PC-9 (cell line): Measurements from ENCODE around the gene XRCC5. TPM values are rescaled to one million over a fixed set of nuclear protein-coding genes. Genes with fewer than 3 reads are reported as not detected.

ENCODE experiments used
- BruUV-seq: library from RNA; stranded (reverse); fragments of 400-500 nt; replicated peaks from 2 replicates; lab custom pipeline; 2021; lab: Mats Ljungman, UMichigan
- CTCF ChIA-PET: fragments of 300-600 bp; sonication (Branson Sonifier 250); formaldehyde crosslinking; loops from one replicate; lab custom pipeline; 2022; ENCODE audit warnings: antibody characterized with exemption; lab: Charles Lee
- POLR2A ChIA-PET: fragments of 300-600 bp; sonication (Branson Sonifier 250); formaldehyde crosslinking; loops from one replicate; lab custom pipeline; 2022; ENCODE audit warnings: antibody characterized with exemption; ENCODE audit not compliant: unreplicated experiment; lab: Charles Lee
- DNase-seq, 2 experiments: peaks; one replicate each; pipeline versions ENCODE4 v3.0.0 to v3.0.0-alpha.2; 2015 to 2022; ENCODE audit warnings: mixed read lengths in 1 of 2
- H2AFZ ChIP-seq: fragments of 200-600 bp; sonication (generic); 2 replicates; pipeline ENCODE4 v1.8.1; 2017; ENCODE audit warnings: antibody characterized with exemption
- H3F3A ChIP-seq: fragments of 200-600 bp; sonication (generic); 2 replicates; pipeline ENCODE4 v1.8.1; 2017; ENCODE audit warnings: antibody characterized with exemption, mild to moderate bottlenecking, low read depth; ENCODE audit not compliant: insufficient read depth
- H3K27ac ChIP-seq: fragments of 200-600 bp; sonication (generic); 2 replicates; pipeline ENCODE4 v1.6.1; 2016; ENCODE audit warnings: mixed run types
- H3K27me3 ChIP-seq: fragments of 200-600 bp; sonication (generic); 2 replicates; pipeline ENCODE4 v1.6.1; 2016; ENCODE audit warnings: low read depth, mixed run types; ENCODE audit not compliant: insufficient read depth
- H3K36me3 ChIP-seq: fragments of 200-600 bp; sonication (generic); 2 replicates; pipeline ENCODE4 v1.6.1; 2016; ENCODE audit warnings: low read depth, mixed run types
- H3K4me1 ChIP-seq: fragments of 200-600 bp; sonication (generic); replicated peaks from 2 replicates; pipeline ENCODE4 v1.6.1; 2016; ENCODE audit warnings: mixed run types; ENCODE audit not compliant: insufficient read depth
- H3K4me2 ChIP-seq: fragments of 200-600 bp; sonication (generic); 2 replicates; pipeline ENCODE4 v1.6.1; 2017; ENCODE audit warnings: mixed run types
- H3K4me3 ChIP-seq: fragments of 200-600 bp; sonication (generic); 2 replicates; pipeline ENCODE4 v1.6.1; 2016; ENCODE audit warnings: mixed run types
- H3K79me2 ChIP-seq: fragments of 200-600 bp; sonication (generic); 2 replicates; pipeline ENCODE4 v1.6.1; 2017; ENCODE audit warnings: low read depth, mixed run types
- H3K9me2 ChIP-seq: fragments of 200-600 bp; sonication (generic); 2 replicates; pipeline ENCODE4 v1.8.1; 2017; ENCODE audit warnings: mild to moderate bottlenecking; ENCODE audit not compliant: insufficient read depth
- H3K9me3 ChIP-seq: fragments of 200-600 bp; sonication (generic); 2 replicates; pipeline ENCODE4 v1.8.1; 2016; ENCODE audit warnings: low read depth; ENCODE audit not compliant: insufficient read depth
- H4K20me1 ChIP-seq: fragments of 200-600 bp; sonication (generic); 2 replicates; pipeline ENCODE4 v1.8.1; 2017; ENCODE audit not compliant: insufficient read depth
- EZH2 ChIP-seq: fragments of 200-600 bp; sonication (generic); IDR thresholded peaks from 2 replicates; pipeline ENCODE4 v1.8.0; 2017; ENCODE audit warnings: antibody characterized with exemption, low read depth
- intact Hi-C: fragments of 100-400 bp; cut with micrococcal nuclease; formaldehyde crosslinking; loops from one replicate; pipeline ENCODE4 v1.10.0; 2022; ENCODE audit not compliant: unreplicated experiment
- total RNA-seq: library from RNA; stranded (reverse); gene quantifications from 2 replicates; pipeline ENCODE4 v1.2.3, GENCODE V29; 2021
- TF ChIP-seq, protein P1 (sequence below): fragments of 200-600 bp; sonication (generic); conservative IDR thresholded peaks from 2 replicates; pipeline ENCODE4 v1.6.1; 2017; ENCODE audit warnings: mixed run types, antibody characterized with exemption, mild to moderate bottlenecking, moderate library complexity

The XRCC5 gene
- total RNA-seq, 1 experiment from 2014 or later, result 275 TPM

DNA sequence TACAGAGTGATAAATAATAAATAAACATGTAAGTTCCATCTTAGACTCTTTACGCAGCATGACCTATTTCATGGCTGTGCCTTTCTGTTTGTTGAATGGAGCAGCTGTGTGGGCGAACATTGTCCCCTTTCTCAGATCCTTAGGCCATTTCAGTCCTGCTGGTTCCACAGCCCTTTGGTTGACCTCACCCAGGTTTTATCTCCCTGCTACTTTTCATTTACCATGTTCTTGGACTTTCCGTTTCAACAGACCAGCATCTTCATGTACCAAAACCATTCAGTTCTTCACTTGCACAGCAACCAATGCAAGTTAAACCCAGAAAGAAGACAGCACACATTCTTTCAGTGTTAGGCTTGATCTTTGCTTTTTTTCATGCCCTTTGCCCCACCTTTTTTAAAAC lies 83.8 kb downstream of the XRCC5 start:
- Histone ChIP-seq H3K4me2 (no peak overlapping the region), H3K9me3 (no peaks in the 10 kb centered on the region), H3K4me1 (0 out of 2 replicates have a peak, but pooled peaks cover 8% of the 10 kb centered on the region), H3K4me3 (no peak overlapping the region), H3K9me2 (no peaks in the 10 kb centered on the region; the same call in 1 of the 2 replicates), H3F3A (peaks cover 24% of the 10 kb centered on the region; the same call in 1 of the 2 replicates), H3K79me2 (peaks cover 13% of the 10 kb centered on the region), H4K20me1 (peaks cover 10% of the 10 kb centered on the region), H3K27me3 (no peaks in the 10 kb centered on the region), H3K36me3 (peaks cover 61% of the 10 kb centered on the region), H3K27ac (no peak overlapping the region), H2AFZ (no peak overlapping the region)
- no peak for TF ChIP-seq EZH2
- TF ChIP-seq, protein P1, sequence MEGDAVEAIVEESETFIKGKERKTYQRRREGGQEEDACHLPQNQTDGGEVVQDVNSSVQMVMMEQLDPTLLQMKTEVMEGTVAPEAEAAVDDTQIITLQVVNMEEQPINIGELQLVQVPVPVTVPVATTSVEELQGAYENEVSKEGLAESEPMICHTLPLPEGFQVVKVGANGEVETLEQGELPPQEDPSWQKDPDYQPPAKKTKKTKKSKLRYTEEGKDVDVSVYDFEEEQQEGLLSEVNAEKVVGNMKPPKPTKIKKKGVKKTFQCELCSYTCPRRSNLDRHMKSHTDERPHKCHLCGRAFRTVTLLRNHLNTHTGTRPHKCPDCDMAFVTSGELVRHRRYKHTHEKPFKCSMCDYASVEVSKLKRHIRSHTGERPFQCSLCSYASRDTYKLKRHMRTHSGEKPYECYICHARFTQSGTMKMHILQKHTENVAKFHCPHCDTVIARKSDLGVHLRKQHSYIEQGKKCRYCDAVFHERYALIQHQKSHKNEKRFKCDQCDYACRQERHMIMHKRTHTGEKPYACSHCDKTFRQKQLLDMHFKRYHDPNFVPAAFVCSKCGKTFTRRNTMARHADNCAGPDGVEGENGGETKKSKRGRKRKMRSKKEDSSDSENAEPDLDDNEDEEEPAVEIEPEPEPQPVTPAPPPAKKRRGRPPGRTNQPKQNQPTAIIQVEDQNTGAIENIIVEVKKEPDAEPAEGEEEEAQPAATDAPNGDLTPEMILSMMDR, result no peak
- BruUV-seq, result no TSS peak
- intact Hi-C loops, result no loop called here
- POLR2A ChIA-PET, result no interaction called here
- CTCF ChIA-PET, result no interaction called here
- no peak for DNase-seq

DNA sequence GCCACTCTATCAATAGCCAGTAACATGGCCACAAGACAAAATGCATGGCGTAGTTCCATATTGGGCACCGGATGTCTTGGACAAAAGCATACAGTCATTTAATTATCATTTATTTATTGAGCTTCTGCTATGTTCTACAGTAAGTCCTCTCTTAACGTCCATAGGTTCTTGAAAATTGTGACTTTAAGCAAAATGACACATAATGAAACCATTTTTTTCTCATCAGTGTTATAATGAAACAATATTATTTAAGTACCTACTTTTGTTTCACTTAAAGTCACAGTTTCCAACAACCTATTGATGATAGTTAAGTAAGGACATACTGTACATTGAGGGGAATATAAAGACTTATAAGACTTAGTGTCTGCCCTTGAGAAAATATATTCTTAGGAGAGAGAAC lies 84.9 kb downstream of the XRCC5 start:
- CTCF ChIA-PET, result no interaction called here
- no TSS peak for BruUV-seq

DNA sequence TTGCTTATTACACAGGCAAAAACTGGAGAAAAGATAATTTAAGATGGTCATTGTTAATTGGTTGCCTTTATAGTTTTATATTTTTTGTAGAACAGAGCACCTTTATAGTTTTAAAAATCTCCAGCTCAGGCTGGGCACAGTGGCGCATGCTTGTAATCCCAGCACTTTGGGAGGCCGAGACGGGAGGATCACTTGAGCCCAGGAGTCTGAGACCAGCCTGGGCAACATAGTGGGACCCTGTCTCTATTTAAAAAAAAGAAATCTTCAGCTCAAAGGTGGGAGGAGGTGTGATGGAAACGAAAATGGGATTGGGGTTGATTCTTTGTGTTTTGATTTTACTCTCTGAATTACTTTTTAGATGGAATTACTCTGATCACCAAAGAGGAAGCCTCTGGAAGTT lies 85.4 kb downstream of the XRCC5 start:
- Histone ChIP-seq H3K4me3 (no peak overlapping the region), H3K36me3 (peaks cover 61% of the 10 kb centered on the region), H3K4me2 (no peak overlapping the region), H3K9me3 (no peaks in the 10 kb centered on the region), H3K27me3 (no peaks in the 10 kb centered on the region), H4K20me1 (no peaks in the 10 kb centered on the region; the same call in 1 of the 2 replicates), H3K4me1 (no peaks in the 10 kb centered on the region), H3K27ac (no peak overlapping the region), H2AFZ (no peak overlapping the region), H3K9me2 (no peaks in the 10 kb centered on the region; the same call in 1 of the 2 replicates), H3K79me2 (peaks cover under 1% of the 10 kb centered on the region; the same call in 1 of the 2 replicates), H3F3A (peaks cover 18% of the 10 kb centered on the region)
- intact Hi-C loops, result no loop called here
- BruUV-seq, result no TSS peak
- no peak for TF ChIP-seq EZH2
- TF ChIP-seq, protein P1, result no peak
- POLR2A ChIA-PET, result interaction anchor here (0.6 kb wide), 2 partner anchors 75 to 92 kb away, joined by 4 read pairs; no protein-coding TSS in a partner anchor
- CTCF ChIA-PET, result interaction anchor here (0.7 kb wide), 1 partner anchor 1444 kb away, joined by 3 read pairs; no protein-coding TSS in a partner anchor
- DNase-seq, result no peak

More for the DNA sequence above, 84.9 kb downstream of the XRCC5 start:
- Histone ChIP-seq H4K20me1 (no peaks in the 10 kb centered on the region; the same call in none of the 2 replicates), H3K79me2 (peaks cover 5% of the 10 kb centered on the region; the same call in 1 of the 2 replicates), H3K36me3 (peaks cover 60% of the 10 kb centered on the region), H3K9me3 (no peaks in the 10 kb centered on the region), H3K4me2 (no peak overlapping the region), H3K4me3 (no peak overlapping the region), H3K4me1 (no peaks in the 10 kb centered on the region), H2AFZ (no peak overlapping the region), H3K27me3 (no peaks in the 10 kb centered on the region), H3K27ac (no peak overlapping the region), H3F3A (peaks cover 22% of the 10 kb centered on the region), H3K9me2 (no peaks in the 10 kb centered on the region; the same call in 1 of the 2 replicates)
- intact Hi-C loops, result no loop called here
- POLR2A ChIA-PET, result interaction anchor here (0.6 kb wide), 2 partner anchors 17 to 74 kb away, joined by 4 to 5 read pairs; no protein-coding TSS in a partner anchor
- DNase-seq, result no peak
- TF ChIP-seq, protein P1, result no peak
